ENCODE measurements around the gene TMIGD1. TPM values are rescaled to one million over a fixed set of nuclear protein-coding genes. Genes with fewer than 3 reads are reported as not detected.
A peak's percentile ranks its signal among the peaks of the same experiment; 100 is the strongest.

The TMIGD1 gene
- total and polyA plus RNA-seq, 2 of the 13 experiments (the other 11 are each of a cell fraction or from before 2014, with no cell fraction given): not detected

GRCh38 chr17:30292286-30292858 lies 41.5 kb downstream of the TMIGD1 start:
- Histone ChIP-seq H2AFZ (ENCODE audit: low read length) (peak overlapping the region; percentile 32), H3K27ac (ENCODE audit: extremely low read length, insufficient read depth, low read length) (peak overlapping the region; percentile 53), H3K4me3 (replicated peaks in 1 of 3; ENCODE audit: insufficient read depth in 1 of 3, low read depth in 2 of 3, low read length in 3 of 3) (peak overlapping the region; percentile 77 to 91 (median 79); a peak in 5 of 6 replicates), H3K9ac (ENCODE audit: insufficient read depth, low read depth, low read length) (peak overlapping the region; percentile 74), H3K4me1 (ENCODE audit: insufficient read depth, low read length) (peaks cover 23% of the 10 kb centered on the region), H3K36me3 (replicated peaks in 1 of 2; ENCODE audit: control insufficient read depth in 1 of 2, insufficient read depth in 2 of 2, low read length in 2 of 2) (peaks cover 0 to 7% of the 10 kb centered on the region in 2 experiments; a peak in 4 of 5 replicates), H3K4me2 (ENCODE audit: low read depth, low read length) (peak overlapping the region; percentile 83), H3K27me3 (ENCODE audit: control insufficient read depth in 1 of 2, insufficient read depth in 2 of 2, low read length in 2 of 2) (no peaks in the 10 kb centered on the region; a peak in 2 of 5 replicates), H3K79me2 (ENCODE audit: insufficient read depth, low read length) (peaks cover 17% of the 10 kb centered on the region), H4K20me1 (ENCODE audit: insufficient read depth, low read length) (no peaks in the 10 kb centered on the region), H3K9me3 (ENCODE audit: low read length) (no peaks in the 10 kb centered on the region)
- intact Hi-C loops (cut with micrococcal nuclease; ENCODE audit: unreplicated experiment) (loop anchor here (1.0 kb wide), 1 partner anchor 44 kb away; no protein-coding TSS in a partner anchor), in situ Hi-C loops (cut with HindIII; ENCODE audit: extremely low pct_ligation_motif_present, low pct_unique_long_range_greater_than_20kb) (loop anchor here (5.0 kb wide), 1 partner anchor 45 kb away; no protein-coding TSS in a partner anchor)
- CTCF ChIA-PET (ENCODE audit: low intra/inter-chr PET ratio, low total read pairs): no interaction called here
- DNase-seq (ENCODE audit: low spot score) (peak; percentile 21), ATAC-seq (peak; percentile 56), FAIRE-seq (peak; percentile 15)
- BruUV-seq (replicated peaks): no TSS peak
- POLR2A ChIA-PET: interaction anchor here (0.8 to 2.0 kb wide), 7 partner anchors 31 to 188 kb away, joined by 3 to 22 read pairs (median 6); partner anchors contain the start of gene TMIGD1
- 35% methylated on average over 11 of the region's 17 CpGs for WGBS (ENCODE audit: low lambda C conversion rate)
- TF ChIP-seq ZSCAN31 (CRISPR knock-in tag; IDR thresholded peaks at IDR 0.05; ENCODE audit: low read depth) (no peak), DZIP1 (CRISPR knock-in tag; IDR thresholded peaks at IDR 0.05) (no peak), CCDC6 (CRISPR knock-in tag; IDR thresholded peaks at IDR 0.05) (0 out of 2 replicates have a peak, but pooled peaks have one; percentile 1), TCF7 (IDR thresholded peaks at IDR 0.05; ENCODE audit: low read depth) (no peak), CC2D1A (CRISPR knock-in tag; IDR thresholded peaks at IDR 0.05) (no peak), PHB2 (IDR thresholded peaks at IDR 0.05; ENCODE audit: partially characterized antibody) (no peak), NPAS2 (CRISPR knock-in tag; IDR thresholded peaks at IDR 0.05; ENCODE audit: borderline replicate concordance) (no peak), ZBTB40 (IDR thresholded peaks at IDR 0.05) (no peak), ZBTB40 (CRISPR knock-in tag; IDR thresholded peaks at IDR 0.05) (no peak), ONECUT2 (CRISPR knock-in tag; IDR thresholded peaks at IDR 0.05) (peak; percentile 58; the same call in 1 of the 2 replicates)
